Smooth muscle cell of the brain vasculature (primary cell): ENCODE data around the gene KNL1.
"Not testable (repeated sequence)": the region's sequence is repeated elsewhere in the genome, so short reads cannot be mapped to it uniquely, and the experiment has no call there.

Experiments used
- DNase-seq: peaks from one replicate; pipeline ENCODE4 v3.0.0-alpha.2; 2012; ENCODE audit warnings: low read depth, low spot score

Gene KNL1

GRCh38 chr15:40676906-40677305, 82.9 kb downstream of the KNL1 start:
- DNase-seq = not testable (repeated sequence)

- no peak for DNase-seq
Observed at GRCh38 chr15:40680151-40680550, 86.1 kb downstream of the KNL1 start.

- DNase-seq = not testable (repeated sequence)
Observed at GRCh38 chr15:40680959-40681358, 86.9 kb downstream of the KNL1 start.

GRCh38 chr15:40684381-40684780, 90.3 kb downstream of the KNL1 start:
- no peak for DNase-seq

GRCh38 chr15:40685376-40685775, 91.3 kb downstream of the KNL1 start:
- no peak for DNase-seq

- no peak for DNase-seq
Observed at GRCh38 chr15:40688932-40689799, 95.1 kb downstream of the KNL1 start.

- no peak for DNase-seq
Observed at GRCh38 chr15:40691737-40692136, 97.7 kb downstream of the KNL1 start.

GRCh38 chr15:40693904-40694687, 100.0 kb downstream of the KNL1 start:
- DNase-seq = no peak

GRCh38 chr15:40694688-40695468, 100.8 kb downstream of the KNL1 start, which contains the start of gene RAD51:
TSS of gene RAD51 (plus strand) at chr15:40695174. CDS start at chr15:40698759, 3,585 bp downstream.
- peak; percentile 90 for DNase-seq

- no peak for DNase-seq
Observed at GRCh38 chr15:40695469-40695890, 101.4 kb downstream of the KNL1 start.

GRCh38 chr15:40696228-40696627, 102.2 kb downstream of the KNL1 start:
- DNase-seq = no peak

- DNase-seq = no peak
Observed at GRCh38 chr15:40697916-40698315, 103.9 kb downstream of the KNL1 start.

GRCh38 chr15:40702077-40702476, 108.0 kb downstream of the KNL1 start:
- DNase-seq = no peak

- no peak for DNase-seq
Observed at GRCh38 chr15:40706121-40706520, 112.1 kb downstream of the KNL1 start.
